SK-MEL-5 (cell line): ENCODE data around the gene OR8B12. TPM values are rescaled to one million over a fixed set of nuclear protein-coding genes. Genes with fewer than 3 reads are reported as not detected.

Experiments used
- DNase-seq: peaks from one replicate; pipeline ENCODE4 v3.0.0-alpha.2; 2016; ENCODE audit warnings: low read depth, low spot score
- in situ Hi-C: cut with HindIII; loops from 2 replicates; pipeline ENCODE4 v1.10.0; 2016; ENCODE audit warnings: low sequenced_read_pairs, high pct_unique_total_duplicates, low pct_unique_long_range_greater_than_20kb
- polyA plus RNA-seq, 2 experiments: library from polyadenylated mRNA; depleted of rRNA; stranded (reverse); fragments of >200 nt; gene quantifications; 2 replicates each; pipeline ENCODE4 v1.2.3, GENCODE V29; 2015
- total RNA-seq: library from RNA; depleted of rRNA; stranded (reverse); fragments of >200 nt; shearing (Covaris generic); gene quantifications from 2 replicates; pipeline ENCODE4 v1.2.3, GENCODE V29; 2014; rRNA removed

The OR8B12 gene
- total RNA-seq = not detected in 2 replicates
- polyA plus RNA-seq (2015; cell fraction: cytosol; rRNA removed) = not detected in 2 replicates
- polyA plus RNA-seq (2015; cell fraction: nucleus; rRNA removed) = not detected in 2 replicates

DNA sequence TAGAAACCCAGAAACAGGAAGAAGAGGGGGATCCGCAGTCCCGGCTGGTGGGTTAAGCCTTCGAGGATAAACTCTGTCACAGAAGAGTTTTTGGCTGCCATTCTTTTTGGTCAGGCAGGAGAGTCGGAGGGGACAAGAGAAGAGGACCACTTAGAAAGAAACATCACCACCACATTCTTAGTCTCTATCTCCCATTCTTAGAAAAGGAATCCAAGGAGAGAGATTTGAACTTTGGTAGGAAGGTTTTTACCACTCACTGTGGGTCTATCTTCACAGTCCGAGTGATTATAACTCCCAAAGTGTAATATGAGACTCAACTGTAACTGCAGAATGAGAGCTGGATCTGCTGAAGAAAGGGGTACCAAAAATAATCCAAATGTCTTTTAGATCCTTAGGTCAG is at the start of gene OR8B12:
Gene OR8B12 (minus strand): TSS at position 101 of the 400 bp plus-strand sequence. CDS start 0 bp downstream, at position 101.
- in situ Hi-C loops = no loop called here
- DNase-seq = no peak

DNA sequence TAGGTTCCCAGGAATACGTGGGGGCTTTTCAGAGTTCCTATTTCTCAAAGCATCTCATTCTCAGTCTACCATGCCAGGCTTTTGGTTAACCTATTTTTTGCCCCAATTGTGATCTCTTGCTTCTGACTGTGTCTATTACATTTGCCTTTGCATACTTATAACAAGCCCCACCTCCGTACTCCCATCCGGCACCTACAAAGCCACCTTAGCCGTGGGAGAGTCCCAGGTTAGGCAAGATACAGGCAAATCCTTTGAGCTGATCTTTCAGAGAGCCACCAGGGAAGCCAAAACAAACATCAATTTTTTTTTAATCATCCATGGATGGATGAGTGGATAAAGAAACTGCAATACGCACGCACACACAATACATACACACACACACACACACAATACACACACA is 49.2 kb upstream of the OR8B12 start:
- in situ Hi-C loops = no loop called here
- no peak for DNase-seq

- in situ Hi-C loops = no loop called here
- no peak for DNase-seq
These were observed 48.0 kb upstream of the OR8B12 start for GRCh38 chr11:124591430-124591829.

DNA sequence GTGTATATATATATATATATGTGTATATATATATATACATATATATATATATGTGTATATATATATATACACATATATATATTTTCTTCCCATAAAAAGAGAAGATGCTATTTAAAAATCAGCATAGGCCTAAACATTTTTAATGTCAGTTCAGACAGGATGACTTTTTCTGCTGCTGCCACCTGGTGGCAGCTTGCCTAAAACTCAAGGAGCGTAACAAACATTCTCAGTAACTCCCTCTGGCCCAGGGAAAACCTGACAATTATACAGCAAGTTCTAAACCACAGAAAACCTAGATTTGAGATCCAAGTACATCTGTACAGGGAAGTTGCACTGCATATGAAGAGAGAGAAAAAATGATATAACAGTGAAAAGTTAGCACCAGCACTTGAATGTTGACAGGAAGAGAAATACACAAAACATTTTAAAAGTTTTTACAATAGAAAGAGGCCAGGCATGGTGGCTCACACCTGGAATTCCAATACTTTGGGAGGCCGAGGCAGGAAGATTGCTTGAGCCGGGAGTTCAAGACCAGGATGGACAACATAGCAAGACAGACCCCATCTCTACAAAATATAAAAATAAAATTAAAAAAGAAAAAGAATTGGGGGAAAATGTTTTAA is 42.9 kb upstream of the OR8B12 start:
- DNase-seq = peak; percentile 65
- in situ Hi-C loops = no loop called here

- in situ Hi-C loops = no loop called here
- DNase-seq = no peak
These were observed 41.4 kb upstream of the OR8B12 start for GRCh38 chr11:124584681-124585372.

GRCh38 chr11:124583781-124584180 is 40.3 kb upstream of the OR8B12 start:
- no peak for DNase-seq
- in situ Hi-C loops = no loop called here

DNA sequence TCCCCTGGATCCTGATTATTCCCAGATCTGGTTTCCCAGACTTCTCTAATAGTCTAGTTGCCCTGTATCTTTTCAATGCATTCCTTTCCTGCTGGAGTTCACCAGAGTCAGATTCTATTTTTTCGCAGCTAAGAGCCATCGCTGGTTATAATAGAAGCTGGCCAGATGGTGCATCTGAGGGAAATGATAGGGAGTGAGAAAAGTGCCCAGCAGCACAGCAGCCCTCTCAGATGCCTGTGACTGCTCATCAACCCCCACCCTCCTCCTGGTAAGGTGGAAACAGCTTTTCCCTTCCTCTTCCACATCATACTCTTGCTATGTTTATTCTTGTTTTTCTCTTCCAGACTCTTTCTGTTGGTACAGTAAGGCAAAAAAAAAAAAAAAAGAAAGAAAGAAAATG is 39.1 kb upstream of the OR8B12 start:
- DNase-seq = no peak
- in situ Hi-C loops = no loop called here

DNA sequence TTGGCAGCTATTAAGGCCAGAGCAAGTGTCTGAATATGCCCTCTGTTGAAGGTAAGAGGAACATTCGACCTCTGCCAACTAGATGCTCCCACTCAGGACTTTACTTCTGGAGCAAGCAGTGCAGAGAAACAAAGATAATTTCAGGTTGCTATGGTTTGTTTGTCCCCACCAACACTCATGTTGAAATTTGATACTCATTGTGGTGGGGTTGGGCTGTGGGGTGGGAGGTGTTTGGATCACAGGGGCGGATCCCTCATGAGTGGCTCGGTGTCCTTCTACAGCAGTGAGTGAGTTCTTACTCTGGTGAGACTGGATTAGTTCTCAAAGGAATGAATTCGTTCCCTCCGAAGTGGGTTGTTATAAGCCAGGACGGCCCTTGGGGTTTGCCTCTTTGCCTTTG is 38.4 kb upstream of the OR8B12 start:
- in situ Hi-C loops = no loop called here
- DNase-seq = no peak

- no peak for DNase-seq
- in situ Hi-C loops = no loop called here
These were observed 35.3 kb upstream of the OR8B12 start for GRCh38 chr11:124578761-124579160.

DNA sequence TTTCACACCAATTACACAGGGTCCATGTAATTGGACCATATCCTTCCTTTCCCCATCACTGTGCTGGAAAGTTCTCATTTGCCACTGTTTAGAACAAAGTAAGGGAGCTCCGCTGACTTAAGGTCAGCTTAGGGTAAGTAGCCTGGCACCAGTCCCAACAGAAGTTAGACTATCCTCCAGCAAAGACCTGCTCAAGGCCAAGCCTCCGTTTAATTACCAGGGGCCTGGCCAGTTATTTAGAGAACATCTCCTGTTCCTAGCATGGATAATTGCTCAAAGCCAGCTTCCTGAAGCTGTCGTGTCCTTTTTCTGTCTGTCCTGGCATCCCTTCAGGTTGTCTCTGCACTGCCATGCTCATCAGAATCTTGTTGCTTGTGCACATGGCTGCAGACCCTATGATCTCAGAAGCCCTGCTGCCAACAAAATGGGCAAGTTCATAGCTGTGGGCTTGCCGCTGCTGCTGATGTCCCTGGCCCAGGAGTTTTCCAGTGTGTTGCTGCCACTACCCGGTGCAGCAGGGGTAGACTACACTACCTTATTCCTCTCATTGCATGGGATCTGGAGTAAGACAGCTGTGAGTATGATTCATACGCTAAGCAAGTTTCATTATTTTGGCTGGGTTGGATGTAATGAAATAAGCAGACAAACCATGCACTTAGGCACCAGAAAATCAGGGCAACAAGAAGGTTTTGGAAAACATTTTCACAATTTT is 34.4 kb upstream of the OR8B12 start:
- in situ Hi-C loops = no loop called here
- no peak for DNase-seq

GRCh38 chr11:124570160-124570559 is 26.7 kb upstream of the OR8B12 start:
- in situ Hi-C loops = no loop called here
- DNase-seq = no peak

GRCh38 chr11:124569697-124570096 is 26.2 kb upstream of the OR8B12 start, which contains the start of gene OR8A1:
Gene OR8A1, plus strand, starts transcription at chr11:124569997. Its CDS starts 123 bp downstream, at chr11:124570120.
- in situ Hi-C loops = no loop called here
- no peak for DNase-seq

GRCh38 chr11:124556828-124557227 is 13.4 kb upstream of the OR8B12 start:
- no peak for DNase-seq
- in situ Hi-C loops = no loop called here

DNA sequence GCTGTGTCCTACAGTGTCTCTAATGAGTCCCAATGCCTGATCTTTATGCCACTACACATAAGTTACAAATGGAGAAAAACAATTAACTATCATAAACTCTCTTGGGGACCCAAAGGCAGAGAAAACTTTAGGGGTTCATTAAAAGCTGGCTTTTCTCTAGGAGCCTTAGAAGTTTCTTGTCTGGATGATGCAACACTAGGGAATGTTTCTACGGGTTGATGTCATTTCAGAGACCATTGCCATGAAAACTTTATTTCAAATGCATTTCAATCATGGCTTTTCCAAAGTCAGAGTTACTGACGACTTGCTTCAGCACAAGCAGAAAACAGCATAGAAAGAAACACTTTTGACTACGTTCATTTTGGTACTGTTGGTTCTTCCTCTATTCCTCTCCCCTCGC is 8.5 kb upstream of the OR8B12 start:
- no peak for DNase-seq
- in situ Hi-C loops = no loop called here

DNA sequence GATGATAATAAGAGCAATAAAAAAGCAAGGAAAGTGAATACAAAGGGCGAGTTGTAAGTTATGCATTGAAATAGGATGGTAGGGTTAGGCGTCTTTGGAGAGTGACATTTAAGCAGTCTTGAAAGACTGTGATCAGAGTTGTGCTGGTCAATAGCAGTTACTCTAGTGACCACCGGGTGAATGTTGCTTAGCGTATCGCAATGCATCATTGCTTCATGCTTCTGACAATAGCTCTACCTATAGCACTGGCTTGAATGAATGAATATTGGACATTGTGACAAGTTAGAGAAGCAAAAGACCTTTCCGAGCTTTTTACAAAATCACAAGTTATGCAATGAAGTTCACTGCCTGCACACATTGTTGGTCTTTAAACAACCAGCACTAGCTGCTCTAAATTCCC is 7.7 kb upstream of the OR8B12 start:
- no peak for DNase-seq
- in situ Hi-C loops = no loop called here

DNA sequence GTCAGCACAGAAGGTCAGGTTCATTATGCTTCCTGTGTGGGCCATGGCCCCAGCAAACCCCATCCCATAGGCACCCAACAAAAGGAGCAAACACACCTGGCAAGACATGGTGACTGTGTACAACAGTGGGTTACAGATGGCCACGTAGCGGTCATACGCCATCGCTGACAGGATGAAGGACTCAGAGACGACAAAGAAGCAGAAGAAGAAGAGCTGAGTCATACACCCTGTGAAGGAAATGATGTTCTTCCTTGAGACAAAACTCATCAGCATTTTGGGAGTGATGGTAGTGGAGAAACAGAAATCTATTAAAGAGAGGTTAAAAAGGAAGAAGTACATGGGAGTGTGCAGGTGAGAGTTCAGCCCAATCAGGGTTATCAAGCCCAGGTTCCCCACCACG is 309 bp downstream of the OR8B12 start:
- no peak for DNase-seq

GRCh38 chr11:124541204-124541603 is 2.2 kb downstream of the OR8B12 start:
- in situ Hi-C loops = no loop called here
- DNase-seq = no peak

More for the DNA sequence above, 309 bp downstream of the OR8B12 start:
- in situ Hi-C loops = no loop called here

- in situ Hi-C loops = no loop called here
- DNase-seq = no peak
These were observed 5.4 kb downstream of the OR8B12 start for GRCh38 chr11:124538019-124538418.
